Right atrium auricular region (tissue), 2 donors: ENCODE measurements around the gene LILRA6. TPM values are rescaled to one million over a fixed set of nuclear protein-coding genes. Genes with fewer than 3 reads are reported as not detected.
"Not testable (repeated sequence)": the region's sequence is repeated elsewhere in the genome, so short reads cannot be mapped to it uniquely, and the experiment has no call there.

Experiments
- DNase-seq: peaks from one replicate; pipeline ENCODE4 v3.0.0-alpha.2; 2019; ENCODE audit warnings: low spot score
- H3K27ac ChIP-seq, 2 donors: fragments of 200-600 bp; sonication (generic); 1 replicate in 1 of 2; 2 replicates in 1 of 2; pipeline ENCODE4 v1.5.1; 2016 to 2019
- H3K27me3 ChIP-seq, 2 donors: fragments of 200-600 bp; sonication (generic); one replicate each; pipeline versions ENCODE4 v1.5.1 to v1.6.0; 2017 to 2019
- H3K36me3 ChIP-seq: fragments of 200-600 bp; sonication (generic); one replicate; pipeline ENCODE4 v1.5.1; 2016
- H3K4me1 ChIP-seq, 2 donors: fragments of 200-600 bp; sonication (generic); one replicate each; pipeline versions ENCODE4 v1.5.1 to v1.6.0; 2017 to 2019
- H3K4me3 ChIP-seq, 2 donors: fragments of 200-600 bp; sonication (generic); 1 replicate in 1 of 2; 2 replicates in 1 of 2; pipeline ENCODE4 v1.5.1; 2017 to 2019; ENCODE audit warnings: mild to moderate bottlenecking in 1 of 2, moderate library complexity in 1 of 2
- H3K9me3 ChIP-seq, 2 donors: fragments of 200-600 bp; sonication (generic); one replicate each; pipeline ENCODE4 v1.5.1; 2019
- total RNA-seq, 2 donors: library from RNA; depleted of rRNA; stranded (reverse); fragments of >200 nt; gene quantifications; one replicate each; pipeline ENCODE4 v1.1.0, GENCODE V29; 2016
- TF ChIP-seq, protein P1 (sequence below), 2 donors: fragments of 200-600 bp; sonication (generic); IDR thresholded peaks; one replicate each; pipeline ENCODE4 v1.5.1; 2019; ENCODE audit warnings: antibody characterized with exemption in 2 of 2

The LILRA6 gene
- total RNA-seq, 2 donors from 2014 or later: 1.7 TPM; not detected in 1

DNA sequence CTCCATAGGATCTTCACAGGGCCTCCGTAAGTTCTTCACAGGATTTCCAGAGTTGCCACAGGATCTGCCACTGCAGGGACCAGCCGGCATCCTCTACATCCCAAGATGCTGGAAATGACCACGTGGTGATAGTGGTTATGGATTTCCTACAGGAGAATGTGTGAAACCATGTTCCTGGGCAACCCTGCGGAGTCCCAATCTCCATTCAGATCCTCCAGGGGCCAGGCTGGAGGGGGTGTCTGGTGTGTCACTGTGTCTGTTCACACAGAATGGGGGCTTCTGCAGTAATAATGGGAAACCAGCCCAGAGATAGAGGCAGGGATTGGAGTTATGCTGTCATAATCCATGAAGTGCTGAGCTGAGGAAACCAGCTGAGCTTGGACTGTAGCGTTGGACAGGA lies 8.6 kb downstream of the LILRA6 start:
- Histone ChIP-seq H3K27ac (no peak overlapping the region), H3K4me1 (no peaks in the 10 kb centered on the region), H3K9me3 (no peaks in the 10 kb centered on the region), H3K4me3 (no peak overlapping the region), H3K36me3 (no peaks in the 10 kb centered on the region), H3K27me3 (no peaks in the 10 kb centered on the region)
- TF ChIP-seq, protein P1, sequence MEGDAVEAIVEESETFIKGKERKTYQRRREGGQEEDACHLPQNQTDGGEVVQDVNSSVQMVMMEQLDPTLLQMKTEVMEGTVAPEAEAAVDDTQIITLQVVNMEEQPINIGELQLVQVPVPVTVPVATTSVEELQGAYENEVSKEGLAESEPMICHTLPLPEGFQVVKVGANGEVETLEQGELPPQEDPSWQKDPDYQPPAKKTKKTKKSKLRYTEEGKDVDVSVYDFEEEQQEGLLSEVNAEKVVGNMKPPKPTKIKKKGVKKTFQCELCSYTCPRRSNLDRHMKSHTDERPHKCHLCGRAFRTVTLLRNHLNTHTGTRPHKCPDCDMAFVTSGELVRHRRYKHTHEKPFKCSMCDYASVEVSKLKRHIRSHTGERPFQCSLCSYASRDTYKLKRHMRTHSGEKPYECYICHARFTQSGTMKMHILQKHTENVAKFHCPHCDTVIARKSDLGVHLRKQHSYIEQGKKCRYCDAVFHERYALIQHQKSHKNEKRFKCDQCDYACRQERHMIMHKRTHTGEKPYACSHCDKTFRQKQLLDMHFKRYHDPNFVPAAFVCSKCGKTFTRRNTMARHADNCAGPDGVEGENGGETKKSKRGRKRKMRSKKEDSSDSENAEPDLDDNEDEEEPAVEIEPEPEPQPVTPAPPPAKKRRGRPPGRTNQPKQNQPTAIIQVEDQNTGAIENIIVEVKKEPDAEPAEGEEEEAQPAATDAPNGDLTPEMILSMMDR (IDR thresholded peaks at IDR 0.05): no peak
- no peak for DNase-seq

DNA sequence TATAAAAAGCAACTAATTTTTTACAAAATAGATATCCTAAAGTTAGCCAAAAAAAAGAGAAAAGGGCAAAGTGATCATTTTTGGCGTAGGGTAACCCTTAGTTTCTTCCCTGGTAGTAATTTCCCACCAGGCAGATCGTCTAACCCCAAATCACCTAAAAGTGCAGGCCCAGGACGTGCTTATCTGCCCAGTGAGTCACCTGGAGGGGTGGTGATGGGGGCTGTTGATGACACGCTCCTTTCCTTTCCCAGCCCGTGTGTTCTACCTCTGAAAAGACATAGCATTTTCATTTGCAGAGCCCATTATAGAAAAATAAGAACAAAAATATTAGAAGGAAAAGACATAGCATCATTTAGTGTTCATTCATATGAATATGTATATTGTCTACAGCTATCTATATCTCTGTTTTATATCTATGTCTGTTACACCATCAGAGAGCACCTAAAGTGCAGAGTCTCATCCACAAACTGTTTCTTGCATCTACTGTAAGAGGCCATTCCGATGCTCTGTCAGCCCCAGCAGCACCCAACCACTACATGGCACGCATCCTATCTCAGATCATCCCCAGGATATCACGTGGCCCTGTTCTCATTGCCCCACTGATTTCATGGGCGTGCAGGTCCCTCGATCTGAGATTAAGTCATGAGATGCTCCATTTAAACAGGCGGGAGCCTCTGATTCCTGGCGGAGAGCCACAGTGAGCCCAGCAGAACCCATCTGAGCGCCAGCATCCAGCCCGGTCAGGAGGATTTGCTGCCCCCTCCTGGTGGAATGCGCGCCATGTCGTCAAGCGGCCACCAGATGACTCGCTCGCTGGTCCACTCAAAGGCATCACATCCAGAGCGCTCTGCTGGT lies 11.3 kb downstream of the LILRA6 start:
- DNase-seq: peak; percentile 86
- Histone ChIP-seq H3K4me3 (no peak overlapping the region), H3K27me3 (no peaks in the 10 kb centered on the region), H3K36me3 (no peaks in the 10 kb centered on the region), H3K4me1 (no peaks in the 10 kb centered on the region), H3K27ac (no peak overlapping the region), H3K9me3 (peaks cover 0 to 6% of the 10 kb centered on the region in 2 donors)
- TF ChIP-seq, protein P1 (IDR thresholded peaks at IDR 0.05): peak; percentile 80 to 94

DNA sequence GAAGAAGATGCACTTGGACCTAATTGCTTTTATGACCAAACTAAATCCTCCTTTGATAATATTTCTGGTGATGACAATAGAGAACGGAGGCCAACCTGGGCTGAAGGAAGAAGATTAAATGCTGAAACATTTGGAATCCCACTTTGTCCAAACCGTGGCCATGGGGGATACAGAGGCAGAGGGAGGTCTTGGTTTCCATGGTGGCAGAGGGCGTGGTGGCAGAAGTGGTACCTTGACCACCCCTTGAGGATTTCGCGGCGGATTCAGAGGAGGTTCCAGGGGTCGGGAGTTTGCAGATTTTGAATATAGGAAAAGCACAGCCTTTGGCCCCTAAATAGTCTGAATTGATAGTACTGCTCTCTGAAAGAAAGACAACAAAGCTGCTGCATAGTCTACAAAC lies 12.6 kb downstream of the LILRA6 start:
- TF ChIP-seq, protein P1 (IDR thresholded peaks at IDR 0.05): no peak
- H3K4me3 ChIP-seq: no peak overlapping the region
- no peaks in the 10 kb centered on the region for H3K4me1 ChIP-seq
- no peaks in the 10 kb centered on the region for H3K27me3 ChIP-seq
- no peak for DNase-seq
- peaks cover 0 to 6% of the 10 kb centered on the region in 2 donors for H3K9me3 ChIP-seq
- H3K27ac ChIP-seq: no peak overlapping the region
- H3K36me3 ChIP-seq: no peaks in the 10 kb centered on the region

DNA sequence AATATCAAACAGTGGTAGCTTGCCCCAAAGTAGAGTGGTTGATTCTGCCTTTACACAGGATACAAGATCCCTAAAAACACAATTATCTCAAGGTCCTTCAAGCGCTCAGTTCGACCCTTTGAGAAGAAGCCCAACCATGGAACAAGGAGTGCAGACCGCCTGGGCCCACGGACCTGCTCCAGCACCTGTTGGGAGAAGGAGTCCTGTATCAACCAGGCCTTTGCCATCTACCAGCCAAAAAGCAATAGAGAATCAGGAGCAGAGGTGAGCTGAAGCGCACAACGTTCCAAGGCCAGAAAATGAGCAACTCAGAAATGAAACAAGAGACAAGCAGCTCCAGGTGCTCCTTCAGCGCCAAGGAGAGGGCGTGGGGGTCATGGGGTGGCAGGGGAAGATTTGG lies 13.4 kb downstream of the LILRA6 start:
- H3K27me3 ChIP-seq: no peaks in the 10 kb centered on the region
- peaks cover 0 to 6% of the 10 kb centered on the region in 2 donors for H3K9me3 ChIP-seq
- H3K4me3 ChIP-seq: no peak overlapping the region
- TF ChIP-seq, protein P1 (IDR thresholded peaks at IDR 0.05): no peak
- H3K36me3 ChIP-seq: no peaks in the 10 kb centered on the region
- no peak for DNase-seq
- H3K27ac ChIP-seq: no peak overlapping the region
- no peaks in the 10 kb centered on the region for H3K4me1 ChIP-seq

DNA sequence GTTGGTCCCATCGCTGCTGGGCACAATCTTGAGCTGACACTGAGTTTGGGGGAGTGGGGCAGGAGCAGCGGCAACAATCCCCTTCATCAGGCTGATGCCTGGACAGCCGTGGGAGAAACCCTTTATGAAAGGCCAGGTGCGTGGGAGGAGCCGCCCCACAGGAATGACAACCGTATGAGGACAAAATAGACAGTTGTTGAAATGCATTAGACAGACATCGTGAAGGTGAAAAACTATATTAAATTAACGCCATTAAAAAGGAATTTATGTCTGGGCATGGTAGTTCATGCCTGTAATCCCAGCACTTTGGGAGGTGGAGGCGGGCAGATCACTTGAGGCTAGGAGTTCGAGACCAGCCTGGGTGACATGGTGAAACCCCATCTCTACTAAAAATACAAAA lies 18.0 kb downstream of the LILRA6 start:
- not testable (repeated sequence) for H3K4me1 ChIP-seq, DNase-seq, H3K27me3 ChIP-seq, H3K9me3 ChIP-seq, H3K36me3 ChIP-seq, H3K27ac ChIP-seq, H3K4me3 ChIP-seq

DNA sequence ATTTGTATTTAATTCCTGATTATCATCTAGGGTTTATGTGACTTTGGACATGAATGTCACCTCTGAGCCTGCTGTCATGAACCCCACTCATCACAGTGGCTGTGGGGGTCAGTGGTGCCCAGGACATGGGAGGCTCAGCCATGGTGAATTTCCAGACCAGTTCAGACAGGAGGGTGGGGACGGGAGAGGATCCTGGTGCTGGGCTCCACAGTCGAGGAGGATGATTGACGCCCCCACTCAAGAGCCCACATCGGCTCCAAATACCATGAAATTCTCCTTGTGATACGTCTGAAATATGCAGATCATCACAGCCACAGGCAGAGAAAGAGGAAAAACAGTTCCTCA lies 18.7 kb downstream of the LILRA6 start:
- not testable (repeated sequence) for H3K27me3 ChIP-seq, H3K4me1 ChIP-seq, DNase-seq, H3K9me3 ChIP-seq, H3K27ac ChIP-seq, H3K36me3 ChIP-seq, H3K4me3 ChIP-seq

DNA sequence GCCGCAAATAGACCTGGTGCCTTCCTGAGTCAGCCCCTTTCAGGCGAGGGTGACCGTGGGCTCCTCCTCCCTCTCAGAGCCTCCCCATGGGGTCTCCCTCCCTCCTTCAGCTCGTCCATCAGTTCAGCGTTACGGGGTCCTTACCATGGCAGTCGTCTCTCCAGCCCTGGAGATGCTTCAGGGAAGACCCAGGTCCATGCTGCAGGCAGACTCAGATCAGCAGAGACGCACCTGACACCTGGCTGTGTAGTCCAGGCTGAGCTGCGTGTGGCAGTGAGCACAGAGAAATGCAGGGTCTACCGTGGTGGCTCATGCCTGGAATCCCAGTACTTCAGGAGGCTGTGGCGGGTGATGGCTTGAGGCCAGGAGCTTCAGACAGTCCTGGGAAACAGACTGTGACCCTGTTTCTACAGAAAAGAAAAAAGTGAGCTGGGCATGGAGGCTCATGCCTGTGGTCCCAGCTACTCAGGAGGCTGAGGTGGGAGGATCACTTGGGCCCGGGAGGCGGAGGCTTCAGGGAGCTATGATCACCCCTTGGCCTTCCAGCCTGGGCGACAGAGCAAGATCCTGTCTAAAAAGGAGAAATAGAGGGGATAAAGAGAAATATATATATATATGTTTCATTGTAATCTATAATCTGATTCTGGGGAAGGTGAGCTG lies 19.2 kb downstream of the LILRA6 start:
- not testable (repeated sequence) for H3K4me1 ChIP-seq, H3K4me3 ChIP-seq, H3K9me3 ChIP-seq, H3K27ac ChIP-seq, DNase-seq, H3K27me3 ChIP-seq
- peaks cover 12% of the 10 kb centered on the region for H3K36me3 ChIP-seq

DNA sequence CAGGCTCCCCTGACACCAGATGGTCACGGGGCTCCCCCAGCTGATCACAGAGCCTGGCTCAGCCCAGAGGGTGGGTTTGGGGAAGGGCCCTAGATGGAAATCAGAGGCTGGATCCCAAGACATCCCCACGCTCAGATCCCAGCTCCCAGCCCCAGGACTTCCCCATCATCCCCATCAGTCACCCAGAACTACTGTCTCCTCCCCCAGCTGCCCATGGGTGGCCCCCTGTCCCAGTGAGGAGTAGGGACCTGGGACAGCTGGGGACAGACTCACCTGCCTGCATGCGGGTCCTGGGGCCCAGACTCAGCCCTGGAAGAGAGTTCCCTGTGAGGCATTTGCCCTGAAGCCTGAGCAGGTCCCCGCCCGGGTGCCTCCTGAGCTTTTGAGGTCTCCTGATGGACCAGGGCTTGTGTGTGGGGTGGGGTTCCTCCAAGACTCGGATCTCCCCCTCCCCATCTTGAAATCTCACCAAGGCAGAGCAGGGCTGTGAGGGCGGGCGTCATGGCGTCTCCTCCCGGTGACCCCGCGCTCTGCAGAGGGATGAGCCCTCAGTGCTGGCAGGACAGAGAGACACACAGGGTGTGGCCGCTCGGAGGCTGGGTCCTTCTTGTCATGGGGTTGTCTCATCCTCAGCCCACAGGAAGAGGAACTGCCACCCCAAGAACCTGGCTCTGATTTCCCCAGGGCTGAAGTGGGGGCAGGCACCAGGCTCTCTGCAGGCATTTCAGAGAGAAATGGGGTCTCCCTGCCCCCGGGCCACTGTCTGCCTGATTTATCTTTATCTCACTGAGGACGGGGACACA lies 19.9 kb downstream of the LILRA6 start, which contains the start of gene LILRB3:
Gene LILRB3, minus strand, starts transcription at position 534 of the 803 bp plus-strand sequence. Its CDS starts 31 bp downstream, at position 503.
- not testable (repeated sequence) for H3K27me3 ChIP-seq, H3K9me3 ChIP-seq, H3K27ac ChIP-seq, DNase-seq, H3K4me1 ChIP-seq, H3K4me3 ChIP-seq
- H3K36me3 ChIP-seq: peaks cover 12% of the 10 kb centered on the region

DNA sequence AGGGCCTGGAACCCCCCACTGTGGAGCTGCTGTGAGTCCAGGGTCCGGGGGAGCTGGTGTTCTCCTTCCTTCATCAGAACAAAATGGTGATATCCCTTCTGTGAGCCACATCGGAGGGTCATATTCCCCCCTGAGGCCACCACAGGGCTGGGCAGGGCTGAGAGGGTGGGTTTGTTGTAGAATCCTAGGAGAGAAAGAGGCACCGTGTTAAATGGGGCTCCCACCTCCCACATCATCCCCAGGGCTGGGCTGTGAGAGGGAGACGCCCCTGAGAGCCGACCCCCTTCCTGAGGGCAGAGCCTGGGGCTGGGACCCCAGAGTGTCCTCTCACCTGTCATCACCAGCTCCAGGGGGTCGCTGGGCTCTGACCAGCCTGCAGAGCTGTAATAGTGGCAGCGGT lies 20.6 kb downstream of the LILRA6 start:
- H3K4me3 ChIP-seq, H3K27ac ChIP-seq, DNase-seq, H3K4me1 ChIP-seq, H3K9me3 ChIP-seq, H3K27me3 ChIP-seq: not testable (repeated sequence)
- H3K36me3 ChIP-seq: peaks cover 12% of the 10 kb centered on the region

DNA sequence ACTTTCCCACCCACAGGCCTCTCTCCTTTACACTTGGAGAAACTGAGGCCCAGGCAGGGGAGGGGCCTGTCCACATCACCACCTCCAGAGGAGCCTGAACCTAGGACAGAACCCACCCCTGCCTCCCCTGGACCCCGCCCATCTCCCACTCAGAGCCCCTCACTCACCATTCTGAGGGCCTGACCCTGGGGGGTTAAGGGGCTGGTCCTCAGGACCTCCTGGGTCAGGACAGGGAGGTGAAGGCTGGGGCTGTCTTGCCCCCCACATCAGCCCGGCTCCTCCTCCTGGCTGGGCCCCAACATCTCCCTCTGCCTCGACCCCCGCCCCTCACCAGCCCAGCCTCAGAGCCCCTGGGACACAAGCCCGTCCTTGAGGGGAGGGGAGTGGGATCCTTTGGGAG lies 22.9 kb downstream of the LILRA6 start:
- not testable (repeated sequence) for H3K4me3 ChIP-seq, H3K27ac ChIP-seq, DNase-seq, H3K4me1 ChIP-seq, H3K9me3 ChIP-seq, H3K27me3 ChIP-seq
- peaks cover 12% of the 10 kb centered on the region for H3K36me3 ChIP-seq
